GM12891 (cell line): Measurements from ENCODE around the gene E4F1.
A peak's percentile ranks its signal among the peaks of the same experiment; 100 is the strongest.
"Not testable (repeated sequence)": the region's sequence is repeated elsewhere in the genome, so short reads cannot be mapped to it uniquely, and the experiment has no call there.

Experiments
- DNase-seq: peaks from one replicate; pipeline ENCODE4 v3.0.0; 2011; ENCODE audit warnings: low spot score; ENCODE audit not compliant: insufficient read length
- FAIRE-seq: peaks from 2 replicates; lab custom pipeline; 2011; peaks lifted over from hg19 to GRCh38; lab: Jason Lieb, UNC
- PAX5 ChIP-seq: IDR thresholded peaks from 2 replicates; pipeline ENCODE4 v1.6.1; 2011; ENCODE audit warnings: low read length, moderate library complexity, mild to moderate bottlenecking; ENCODE audit not compliant: insufficient read depth, severe bottlenecking
- POLR2A ChIP-seq: IDR thresholded peaks from 2 replicates; pipeline ENCODE4 v1.6.1; 2011; ENCODE audit warnings: low read depth, low read length, control low read depth
- POLR2AphosphoS5 ChIP-seq: IDR thresholded peaks from 2 replicates; pipeline ENCODE4 v1.6.1; 2011; ENCODE audit warnings: low read depth, low read length, control low read depth
- POU2F2 ChIP-seq: IDR thresholded peaks from 2 replicates; pipeline ENCODE4 v1.6.1; 2011; ENCODE audit warnings: low read depth, mild to moderate bottlenecking, control low read depth, low read length, moderate library complexity
- SPI1 ChIP-seq: IDR thresholded peaks from 2 replicates; pipeline ENCODE4 v1.6.1; 2011; ENCODE audit warnings: low read depth, low read length, control low read depth
- TAF1 ChIP-seq: IDR thresholded peaks from 2 replicates; pipeline ENCODE4 v1.6.1; 2011; ENCODE audit warnings: low read depth, low read length, control low read depth

Gene E4F1

GRCh38 chr16:2260250-2260649 is 36.9 kb downstream of the E4F1 start:
- no peak for TF ChIP-seq SPI1
- TF ChIP-seq PAX5 = no peak
- TF ChIP-seq TAF1 = no peak
- no peak for TF ChIP-seq POU2F2
- TF ChIP-seq POLR2AphosphoS5 = no peak
- no peak for TF ChIP-seq POLR2A
- no peak for DNase-seq
- FAIRE-seq = no peak

DNA sequence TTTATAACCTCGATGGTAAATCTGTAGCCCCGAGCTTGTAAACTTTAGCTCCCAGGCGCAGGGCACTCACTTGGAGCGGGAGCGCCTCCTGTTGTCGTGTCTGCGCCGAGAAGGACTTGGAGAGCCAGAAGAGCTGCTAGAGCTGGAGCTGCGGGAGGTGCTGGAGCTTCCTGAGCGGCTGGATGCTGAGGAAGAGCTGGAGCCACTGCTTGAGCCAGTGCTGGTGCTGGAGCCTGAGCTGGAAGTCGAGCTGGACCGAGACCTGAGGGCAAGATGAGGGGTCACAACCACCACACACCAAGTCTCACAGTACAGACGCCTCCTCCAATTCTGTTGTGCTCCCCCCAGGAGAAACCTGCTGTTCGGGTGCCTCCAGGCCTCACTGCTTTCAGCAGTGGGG is 39.6 kb downstream of the E4F1 start:
- not testable (repeated sequence) for DNase-seq, FAIRE-seq

- not testable (repeated sequence) for DNase-seq
- peak; percentile 84 for FAIRE-seq
Observed at GRCh38 chr16:2266887-2267286, 43.5 kb downstream of the E4F1 start.

GRCh38 chr16:2267505-2267912 is 44.1 kb downstream of the E4F1 start:
- FAIRE-seq = peak; percentile 5
- DNase-seq = not testable (repeated sequence)

- peak; percentile 96 for FAIRE-seq
Observed at GRCh38 chr16:2267913-2268666, 44.7 kb downstream of the E4F1 start, which contains the start of gene RNPS1. RNPS1 (minus strand) TSS chr16:2268126; CDS start chr16:2264643, 3,483 bp downstream.

GRCh38 chr16:2270070-2270462 is 46.7 kb downstream of the E4F1 start:
- no peak for FAIRE-seq
- DNase-seq = no peak
- TF ChIP-seq POLR2AphosphoS5 = no peak
- no peak for TF ChIP-seq SPI1
- TF ChIP-seq TAF1 = no peak
- no peak for TF ChIP-seq PAX5
- no peak for TF ChIP-seq POLR2A
- no peak for TF ChIP-seq POU2F2

More at GRCh38 chr16:2267913-2268666, 44.7 kb downstream of the E4F1 start, which contains the start of gene RNPS1:
- DNase-seq = peak; percentile 100
- 0 out of 2 replicates have a peak, but pooled peaks have one; percentile 2 for TF ChIP-seq SPI1
- TF ChIP-seq POU2F2 = peak; percentile 43; the same call in 1 of the 2 replicates
- TF ChIP-seq PAX5 = no peak
- TF ChIP-seq TAF1 = peak; percentile 88
- TF ChIP-seq POLR2AphosphoS5 = peak; percentile 93
- TF ChIP-seq POLR2A = peak; percentile 93

- FAIRE-seq (no peak), DNase-seq (no peak)
- TF ChIP-seq POLR2AphosphoS5 (no peak), POLR2A (no peak), POU2F2 (no peak), TAF1 (no peak), SPI1 (no peak), PAX5 (no peak)
Observed at GRCh38 chr16:2270588-2271470, 47.4 kb downstream of the E4F1 start.

DNA sequence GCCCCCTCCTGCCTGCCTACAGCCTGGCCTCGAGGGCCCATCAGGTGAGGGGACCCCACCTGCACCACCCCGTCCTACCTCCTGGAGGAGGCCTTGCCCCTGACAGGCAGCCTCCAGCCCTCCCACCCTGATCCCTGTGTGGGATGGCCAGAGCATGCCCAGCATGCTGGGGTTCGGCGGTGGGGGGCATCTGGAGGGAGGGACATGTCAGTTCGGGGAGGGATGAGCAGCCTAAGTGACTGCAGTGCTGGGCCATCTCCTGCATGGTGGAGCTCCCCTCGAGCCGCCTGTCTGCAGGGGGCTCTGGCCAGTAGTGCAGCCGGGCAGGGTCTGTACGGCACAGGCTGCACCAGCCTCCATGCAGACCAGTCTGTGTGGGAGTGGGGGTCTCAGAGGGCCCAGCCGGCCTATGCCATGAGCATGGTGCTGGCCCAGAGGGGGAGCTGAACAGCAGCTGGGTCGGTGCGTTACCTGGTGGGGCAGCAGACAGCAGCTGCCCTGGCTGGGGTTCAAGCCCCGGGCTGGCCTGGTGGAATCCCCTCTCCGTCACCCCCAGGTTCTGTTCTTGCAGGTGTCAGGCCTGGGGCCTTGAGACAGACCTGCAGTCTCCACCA is 48.6 kb downstream of the E4F1 start:
- TF ChIP-seq PAX5 = no peak
- TF ChIP-seq POLR2A = no peak
- no peak for TF ChIP-seq POU2F2
- no peak for TF ChIP-seq TAF1
- TF ChIP-seq POLR2AphosphoS5 = no peak
- TF ChIP-seq SPI1 = no peak
- no peak for DNase-seq
- no peak for FAIRE-seq

- DNase-seq = no peak
- no peak for FAIRE-seq
Observed at GRCh38 chr16:2273484-2273883, 50.1 kb downstream of the E4F1 start.

DNA sequence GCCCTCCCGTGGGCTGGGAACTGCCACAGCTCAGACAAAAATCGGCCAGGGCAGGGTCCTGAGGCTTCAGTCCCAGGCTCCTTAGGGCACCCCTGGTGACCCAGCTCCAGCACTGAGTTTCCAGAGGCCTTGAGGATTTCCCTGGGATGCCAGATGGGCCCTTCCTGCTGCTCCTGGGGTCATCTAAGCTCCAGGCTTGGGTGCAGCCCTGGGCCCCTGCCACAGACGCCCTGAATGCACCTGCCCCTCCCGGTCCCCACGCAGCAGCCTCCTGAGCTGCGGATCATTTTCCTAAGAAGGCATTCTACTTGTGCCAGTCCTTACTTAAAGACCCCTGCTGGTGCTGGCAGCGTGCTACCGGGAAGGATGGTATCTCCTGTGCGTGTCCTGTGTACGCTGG is 50.5 kb downstream of the E4F1 start:
- TF ChIP-seq POLR2A = no peak
- no peak for TF ChIP-seq POLR2AphosphoS5
- no peak for TF ChIP-seq SPI1
- TF ChIP-seq PAX5 = no peak
- no peak for TF ChIP-seq TAF1
- TF ChIP-seq POU2F2 = no peak
- FAIRE-seq (no peak), DNase-seq (no peak)

More at GRCh38 chr16:2273484-2273883, 50.1 kb downstream of the E4F1 start:
- TF ChIP-seq TAF1 (no peak), POU2F2 (no peak), POLR2AphosphoS5 (no peak), PAX5 (no peak), POLR2A (no peak), SPI1 (no peak)
